IPS-NIHi7 (cell line): ENCODE data around the gene SLC19A1.

ENCODE experiments used
- DNase-seq: peaks from one replicate; pipeline ENCODE4 v3.0.0; 2012; ENCODE audit warnings: mixed read lengths; ENCODE audit errors: extremely low spot score

Gene SLC19A1

DNA sequence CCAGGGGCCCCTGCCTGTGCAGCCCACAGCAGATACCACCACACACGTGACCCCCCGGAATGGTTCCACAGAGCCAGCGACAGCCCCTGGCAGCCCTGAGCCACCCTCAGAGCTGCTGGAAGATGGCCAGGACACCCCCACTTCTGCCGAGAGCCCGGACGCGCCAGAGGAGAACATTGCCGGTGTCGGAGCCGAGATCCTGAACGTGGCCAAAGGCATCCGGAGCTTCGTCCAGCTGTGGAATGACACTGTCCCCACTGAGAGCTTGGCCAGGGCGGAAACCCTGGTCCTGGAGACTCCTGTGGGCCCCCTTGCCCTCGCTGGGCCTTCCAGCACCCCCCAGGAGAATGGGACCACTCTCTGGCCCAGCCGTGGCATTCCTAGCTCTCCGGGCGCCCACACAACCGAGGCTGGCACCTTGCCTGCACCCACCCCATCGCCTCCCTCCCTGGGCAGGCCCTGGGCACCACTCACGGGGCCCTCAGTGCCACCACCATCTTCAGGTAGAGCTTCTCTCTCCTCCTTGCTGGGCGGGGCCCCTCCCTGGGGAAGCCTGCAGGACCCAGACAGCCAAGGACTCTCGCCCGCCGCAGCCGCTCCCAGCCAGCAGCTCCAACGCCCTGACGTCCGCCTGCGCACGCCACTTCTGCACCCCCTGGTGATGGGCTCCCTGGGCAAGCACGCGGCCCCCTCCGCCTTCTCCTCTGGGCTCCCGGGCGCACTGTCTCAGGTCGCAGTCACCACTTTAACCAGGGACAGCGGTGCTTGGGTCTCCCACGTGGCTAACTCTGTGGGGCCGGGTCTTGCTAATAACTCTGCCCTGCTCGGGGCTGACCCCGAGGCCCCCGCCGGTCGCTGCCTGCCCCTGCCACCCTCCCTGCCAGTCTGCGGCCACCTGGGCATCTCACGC lies 86.3 kb downstream of the SLC19A1 start:
- no peak for DNase-seq

DNA sequence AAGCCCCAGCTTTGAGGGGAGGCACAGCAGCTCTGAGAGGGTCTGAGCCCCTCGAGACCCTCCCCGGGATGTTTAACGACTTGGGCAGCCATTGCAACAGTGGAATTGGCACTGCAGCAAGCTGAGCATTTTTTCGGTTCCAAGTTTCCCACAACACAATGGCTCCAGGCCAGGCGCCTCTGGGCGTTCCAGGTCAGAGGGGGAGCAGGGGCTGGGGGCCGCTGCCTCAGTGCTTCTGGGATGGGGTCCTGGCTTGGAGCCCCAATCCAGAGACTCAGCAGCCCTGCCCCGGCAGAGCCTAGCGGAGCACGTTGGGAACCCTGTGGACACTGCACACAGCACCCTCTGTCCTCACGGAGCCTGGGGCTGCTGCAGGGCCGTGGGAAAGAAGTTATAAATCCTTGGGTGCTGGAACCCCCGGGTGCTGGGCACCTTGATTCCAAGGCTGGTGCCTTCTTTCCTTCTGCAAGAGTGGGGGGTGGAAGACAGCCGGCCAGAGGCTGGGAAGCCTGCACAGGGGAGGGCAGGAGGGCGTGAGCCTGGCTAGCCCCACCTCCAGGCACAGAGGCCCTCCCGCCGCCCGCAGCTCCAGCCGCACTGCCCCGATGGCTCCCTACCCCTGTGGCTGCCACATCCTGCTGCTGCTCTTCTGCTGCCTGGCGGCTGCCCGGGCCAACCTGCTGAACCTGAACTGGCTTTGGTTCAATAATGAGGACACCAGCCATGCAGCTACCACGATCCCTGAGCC lies 87.1 kb downstream of the SLC19A1 start:
- no peak for DNase-seq

DNA sequence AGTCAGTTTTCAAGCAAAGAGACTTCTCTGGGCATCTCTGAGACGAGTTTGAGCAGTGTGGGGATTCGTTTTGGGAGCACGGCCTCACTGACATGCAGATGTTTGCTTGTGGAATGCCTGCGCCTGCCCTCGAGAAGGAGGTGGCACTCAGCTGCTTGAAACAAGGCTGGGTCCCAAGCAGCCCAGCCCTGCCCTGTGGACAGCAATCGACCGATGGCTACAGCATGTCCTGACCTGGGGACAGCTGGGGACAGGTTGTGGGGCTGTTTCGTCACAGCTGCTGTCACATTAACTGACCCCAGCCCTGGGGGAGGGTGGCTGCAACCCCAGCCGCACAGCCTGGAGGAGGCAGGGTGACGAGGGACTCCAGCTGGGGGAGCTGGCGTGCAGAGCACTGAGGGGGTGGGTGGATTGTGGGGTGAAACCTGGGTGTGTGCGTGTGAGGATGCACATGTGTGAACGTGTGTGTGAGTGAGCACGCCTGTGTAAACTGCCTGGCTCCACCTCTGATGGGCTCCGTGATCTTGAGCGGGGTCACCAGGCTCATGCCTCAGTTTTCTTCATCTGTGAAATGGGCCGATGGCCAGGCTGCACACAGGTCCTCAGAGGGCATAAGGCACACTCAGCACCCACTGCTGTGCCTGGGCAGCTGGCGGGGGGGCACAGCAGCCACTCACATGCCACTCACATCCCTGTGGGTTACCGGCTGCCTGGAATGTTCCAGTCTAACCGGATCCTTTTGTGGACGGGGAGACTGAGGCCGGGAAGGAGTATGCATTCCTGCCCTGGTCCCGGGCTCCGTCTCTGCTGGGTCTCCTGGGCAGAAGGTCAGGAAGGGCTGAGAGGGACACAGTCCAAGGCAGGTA lies 87.9 kb downstream of the SLC19A1 start:
- DNase-seq = no peak

DNA sequence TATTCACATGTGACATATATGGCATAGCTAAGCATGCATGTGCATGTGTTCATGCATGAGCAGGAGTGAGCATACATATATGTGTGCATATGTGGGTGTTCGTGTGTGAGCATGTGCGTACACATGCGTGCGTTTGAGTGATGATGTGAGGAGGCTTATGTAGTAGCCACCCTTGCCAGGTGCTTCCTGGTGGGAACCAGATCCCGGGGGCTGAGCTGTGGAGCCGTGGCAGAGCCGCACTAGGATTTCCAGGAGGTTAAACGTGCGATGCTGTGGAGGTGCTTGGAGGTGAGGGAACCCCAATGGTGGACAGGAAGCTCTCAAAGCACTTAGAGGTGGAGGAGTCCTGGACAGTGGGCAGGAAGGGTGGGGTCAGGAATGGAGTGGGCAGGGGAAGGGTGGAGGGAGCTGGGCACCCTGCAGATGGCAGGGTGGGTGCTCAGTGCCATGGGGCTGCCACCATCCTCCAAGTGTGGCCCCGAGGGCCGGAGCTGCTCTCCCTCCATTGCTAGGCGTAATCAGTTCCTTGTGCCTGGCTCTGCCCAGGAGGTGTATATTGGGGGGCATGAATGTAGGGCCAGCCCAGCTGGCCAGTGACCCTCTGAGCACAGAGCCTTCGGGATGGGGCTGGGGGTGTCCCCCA lies 88.8 kb downstream of the SLC19A1 start:
- no peak for DNase-seq

DNA sequence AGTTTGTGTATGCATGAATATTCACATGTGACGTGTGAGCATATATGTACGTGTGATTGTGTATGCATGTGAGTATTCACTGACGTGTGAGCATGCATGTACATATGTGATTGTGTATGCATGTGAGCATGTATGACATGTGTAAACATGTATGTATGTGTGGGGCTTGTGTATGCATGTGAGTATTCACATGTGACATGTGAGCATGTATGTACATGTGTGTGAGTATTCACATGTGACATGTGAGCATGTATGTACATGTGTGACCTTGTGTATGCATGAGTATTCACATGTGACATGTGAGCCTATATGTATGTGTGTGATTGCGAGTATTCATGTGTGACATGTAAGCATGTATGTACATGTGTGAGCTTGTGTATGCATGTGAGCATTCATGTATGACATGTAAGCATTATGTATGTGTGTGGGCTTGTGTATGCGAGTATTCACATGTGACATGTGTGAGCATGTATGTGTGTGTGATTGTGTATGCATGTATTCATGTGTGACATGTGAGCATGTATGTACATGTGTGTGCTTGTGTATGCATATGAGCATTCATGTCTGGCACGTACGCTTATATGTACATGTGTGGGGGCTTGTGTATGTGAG lies 89.4 kb downstream of the SLC19A1 start:
- no peak for DNase-seq

DNA sequence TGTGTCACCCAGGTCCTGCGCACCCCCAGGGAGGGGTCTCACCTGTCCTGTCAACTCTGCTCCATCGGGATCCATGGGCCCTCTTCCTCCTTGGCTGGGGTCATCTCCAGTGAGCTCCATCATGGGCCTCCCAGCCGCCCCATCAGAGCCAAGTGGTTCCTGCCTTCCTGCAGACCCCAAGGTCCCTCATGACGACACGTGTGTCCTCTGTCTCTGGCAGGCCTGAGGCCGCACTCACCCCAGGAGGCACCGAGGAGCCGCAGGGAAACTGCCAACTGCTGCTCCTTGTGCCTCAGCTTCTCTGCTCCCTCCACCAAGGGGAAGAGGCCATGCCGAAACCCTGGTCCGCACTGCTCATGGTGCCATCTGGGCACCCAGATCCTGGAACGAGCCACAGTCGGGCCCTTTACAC lies 90.5 kb downstream of the SLC19A1 start:
- DNase-seq = no peak

DNA sequence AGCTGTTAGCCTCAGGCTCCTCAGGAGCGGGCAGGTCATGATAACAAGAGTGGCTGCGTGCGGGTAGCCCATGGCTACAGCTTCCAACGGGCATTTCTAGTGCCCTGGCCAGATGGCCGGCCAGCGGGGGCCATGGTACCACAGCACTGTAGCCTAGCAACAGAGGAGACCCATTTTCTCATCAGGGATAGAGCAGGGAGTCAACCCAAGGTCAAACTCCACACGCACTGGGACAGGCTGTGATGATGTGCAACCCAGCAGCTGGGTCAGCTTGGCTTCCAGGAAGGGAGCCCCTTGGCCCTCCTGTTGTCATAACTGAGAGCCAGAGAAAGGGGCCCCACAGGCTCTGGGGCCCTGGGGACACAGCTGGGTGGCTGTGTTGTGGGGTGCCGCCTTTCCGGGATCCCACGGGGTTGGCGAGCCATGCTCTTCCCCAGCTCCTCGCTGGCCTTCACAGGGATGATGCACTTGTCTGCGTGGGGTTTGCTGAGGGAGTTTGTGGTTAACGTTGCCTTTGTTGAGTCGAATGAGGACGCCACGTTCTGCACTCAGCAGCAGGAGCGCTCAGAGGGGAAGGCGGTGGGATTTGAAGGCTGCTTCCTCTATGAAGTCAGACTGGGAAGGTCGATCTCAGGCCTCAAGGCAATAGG lies 91.0 kb downstream of the SLC19A1 start:
- no peak for DNase-seq

DNA sequence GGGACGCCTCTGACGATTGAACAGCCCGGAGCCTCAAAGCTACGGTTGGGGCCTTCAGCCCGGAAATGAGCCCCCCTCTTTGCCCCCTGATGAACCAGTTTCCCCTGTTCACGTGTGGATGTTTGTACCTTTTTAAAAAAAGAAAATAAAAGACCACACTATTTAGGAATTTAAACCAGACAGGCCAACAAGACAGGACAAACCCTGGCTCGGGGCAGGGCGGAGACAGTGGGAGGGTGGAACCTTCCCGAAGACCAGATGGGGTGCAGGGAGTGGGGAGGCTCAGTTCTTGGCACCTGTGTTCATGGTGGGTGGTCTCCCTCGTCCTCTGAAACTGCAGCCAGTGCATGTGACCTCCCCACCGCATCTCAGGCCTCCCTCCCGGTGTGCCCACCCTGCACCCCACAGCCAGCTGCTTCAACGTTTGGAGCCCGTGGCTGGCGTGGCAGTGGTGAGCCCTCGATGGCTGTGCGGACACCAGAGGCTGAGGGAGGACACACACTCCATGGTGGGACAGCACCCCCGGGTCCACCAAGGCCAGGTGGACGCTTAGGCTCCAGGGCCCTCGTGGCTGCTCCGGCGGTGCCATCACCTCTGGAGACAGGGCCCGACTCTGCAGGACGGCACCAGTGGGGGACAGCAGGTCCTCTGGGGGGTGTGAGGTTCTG lies 91.7 kb downstream of the SLC19A1 start:
- no peak for DNase-seq

DNA sequence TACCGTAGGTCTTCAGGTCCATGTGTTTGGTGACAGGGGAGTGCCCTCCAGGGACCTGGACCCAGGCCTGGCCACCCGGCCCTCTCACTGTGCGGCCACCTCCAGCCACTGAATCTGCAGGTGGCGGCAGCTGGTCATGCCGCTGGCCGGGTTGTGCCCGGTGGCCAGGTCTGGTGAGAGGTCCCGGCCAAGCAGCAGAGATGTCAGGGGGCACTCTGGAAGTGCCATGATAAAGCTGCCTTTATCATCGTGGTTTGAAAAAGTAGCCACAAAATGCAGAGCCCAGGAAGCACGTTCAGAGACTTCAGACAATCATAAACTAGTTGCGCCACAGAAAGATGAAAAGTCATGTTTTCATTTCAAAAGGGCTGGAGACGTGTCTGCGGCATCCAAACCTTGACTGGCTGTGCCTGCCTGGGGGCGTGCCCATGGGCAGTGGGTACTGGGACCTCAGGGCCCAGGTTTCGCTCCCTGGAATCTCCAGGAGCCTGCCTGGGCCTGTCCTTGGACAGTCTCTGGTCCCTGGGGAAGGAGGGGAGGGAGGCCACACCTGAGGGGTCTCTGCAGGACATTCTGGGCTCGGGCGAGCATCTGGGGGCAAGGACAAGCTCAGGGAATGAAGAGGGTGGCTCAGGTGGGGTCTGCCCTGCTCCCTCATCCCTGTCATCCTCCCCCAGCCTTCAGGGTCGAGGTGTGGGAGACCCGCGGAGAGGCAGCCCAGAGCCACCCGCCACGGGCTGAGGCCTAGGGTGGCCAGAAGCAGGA lies 92.4 kb downstream of the SLC19A1 start:
- DNase-seq = no peak

DNA sequence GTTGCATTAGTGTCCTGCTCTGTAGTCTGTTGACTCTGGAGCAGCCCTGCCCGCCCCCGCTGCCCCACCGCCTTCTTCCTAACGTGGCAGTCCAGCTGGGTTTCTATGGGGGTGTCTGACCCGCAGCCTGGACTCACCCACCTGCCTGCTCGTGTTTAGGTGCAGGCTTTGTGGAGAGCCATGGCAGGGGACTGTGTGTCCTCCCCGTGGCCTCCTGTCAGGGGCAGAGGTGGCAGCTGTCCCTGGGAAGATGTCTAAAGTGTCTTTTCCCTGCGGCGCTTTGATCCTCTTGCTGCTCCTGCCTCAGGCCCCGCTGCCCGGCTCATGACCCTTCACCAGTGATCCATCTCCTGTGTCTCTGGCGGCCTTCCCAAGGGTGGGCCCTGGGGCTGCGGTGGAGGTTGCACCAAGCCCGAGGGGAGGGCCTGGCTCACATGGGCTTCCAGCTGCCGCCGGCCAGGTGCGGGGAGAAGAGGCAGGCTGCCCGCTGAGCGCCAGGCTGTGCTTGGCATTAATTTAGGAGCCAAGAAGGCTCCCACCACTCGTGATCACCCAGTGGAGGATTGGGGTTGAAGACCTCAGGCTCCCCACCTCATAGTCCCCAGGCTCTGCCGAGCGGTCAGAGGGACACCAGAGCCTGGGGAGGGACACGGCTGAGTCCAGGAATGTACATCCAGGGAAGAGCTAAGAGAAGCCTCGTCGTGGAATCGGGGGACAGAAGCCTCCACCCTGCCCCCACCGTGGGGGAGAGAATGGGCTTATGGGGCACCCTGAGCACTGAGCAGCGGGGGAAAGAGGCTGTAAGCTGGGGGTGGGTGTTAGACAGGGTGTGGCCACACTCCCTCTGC lies 93.2 kb downstream of the SLC19A1 start:
- DNase-seq = no peak

DNA sequence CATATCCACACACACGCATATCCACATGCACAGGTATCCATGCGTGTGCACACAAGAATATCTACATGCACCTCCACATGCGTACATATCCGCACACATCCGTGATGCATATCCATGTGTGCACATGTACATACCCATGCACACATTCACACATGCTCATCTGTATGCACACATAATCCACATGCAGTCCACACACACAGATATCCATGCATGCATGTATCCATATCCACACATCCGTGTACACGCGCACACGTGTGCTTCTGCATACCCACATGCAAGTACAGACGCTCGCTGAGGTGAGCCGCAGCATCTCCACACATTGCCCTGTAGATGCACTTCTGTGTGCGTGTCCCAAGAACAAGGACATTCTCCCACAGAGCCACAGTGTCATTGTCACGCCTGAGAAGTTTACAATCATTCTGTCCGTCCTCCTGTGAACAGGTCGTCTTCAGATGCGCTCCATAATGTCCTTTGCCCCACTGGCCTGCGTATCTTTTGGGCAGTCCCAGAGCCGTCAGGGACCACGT lies 93.9 kb downstream of the SLC19A1 start:
- DNase-seq = no peak
